ENCODE measurements around the gene CBLL1.

- TF ChIP-seq, protein P1, sequence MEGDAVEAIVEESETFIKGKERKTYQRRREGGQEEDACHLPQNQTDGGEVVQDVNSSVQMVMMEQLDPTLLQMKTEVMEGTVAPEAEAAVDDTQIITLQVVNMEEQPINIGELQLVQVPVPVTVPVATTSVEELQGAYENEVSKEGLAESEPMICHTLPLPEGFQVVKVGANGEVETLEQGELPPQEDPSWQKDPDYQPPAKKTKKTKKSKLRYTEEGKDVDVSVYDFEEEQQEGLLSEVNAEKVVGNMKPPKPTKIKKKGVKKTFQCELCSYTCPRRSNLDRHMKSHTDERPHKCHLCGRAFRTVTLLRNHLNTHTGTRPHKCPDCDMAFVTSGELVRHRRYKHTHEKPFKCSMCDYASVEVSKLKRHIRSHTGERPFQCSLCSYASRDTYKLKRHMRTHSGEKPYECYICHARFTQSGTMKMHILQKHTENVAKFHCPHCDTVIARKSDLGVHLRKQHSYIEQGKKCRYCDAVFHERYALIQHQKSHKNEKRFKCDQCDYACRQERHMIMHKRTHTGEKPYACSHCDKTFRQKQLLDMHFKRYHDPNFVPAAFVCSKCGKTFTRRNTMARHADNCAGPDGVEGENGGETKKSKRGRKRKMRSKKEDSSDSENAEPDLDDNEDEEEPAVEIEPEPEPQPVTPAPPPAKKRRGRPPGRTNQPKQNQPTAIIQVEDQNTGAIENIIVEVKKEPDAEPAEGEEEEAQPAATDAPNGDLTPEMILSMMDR (IDR thresholded peaks at IDR 0.05) = no peak
- TF ChIP-seq POLR2A (IDR thresholded peaks at IDR 0.05) = no peak
Measured at GRCh38 chr7:107742678-107743566, 1.0 kb upstream of the CBLL1 start.

Measured in Peyer's patch (tissue), 4 donors.